K562 (cell line): ENCODE measurements around the gene EIF3K. TPM values are rescaled to one million over a fixed set of nuclear protein-coding genes. Genes with fewer than 3 reads are reported as not detected.

Experiments
- ATF7 ChIP-seq: fragments of 450-650 bp; IDR thresholded peaks from 2 replicates; pipeline ENCODE4 v1.7.1; 2014; ENCODE audit warnings: mild to moderate bottlenecking, moderate library complexity
- BACH1 ChIP-seq: fragments of 200-800 bp; sonication (Bioruptor generic); IDR thresholded peaks from 2 replicates; pipeline ENCODE4 v1.6.1; 2016; ENCODE audit warnings: missing genetic modification characterization, missing compliant biosample characterization
- BMI1 ChIP-seq: fragments of 150-350 bp; IDR thresholded peaks from 2 replicates; pipeline ENCODE4 v1.6.1; 2014; ENCODE audit warnings: low read length
- COPS2 ChIP-seq: fragments of 450-650 bp; conservative IDR thresholded peaks from 2 replicates; pipeline ENCODE4 v1.6.1; 2016; ENCODE audit warnings: mild to moderate bottlenecking, moderate library complexity
- DMBX1 ChIP-seq: fragments of 250-450 bp; sonication (Bioruptor Pico); IDR thresholded peaks from 2 replicates; pipeline ENCODE4 v1.8.0; 2022; ENCODE audit warnings: inconsistent platforms, mild to moderate bottlenecking, moderate library complexity, borderline replicate concordance
- DPF2 ChIP-seq: fragments of 450-650 bp; IDR thresholded peaks from 2 replicates; pipeline ENCODE4 v1.6.1; 2016
- EP300 ChIP-seq: IDR thresholded peaks from 2 replicates; pipeline ENCODE4 v1.6.1; 2012; ENCODE audit warnings: low read length, improper control_type of control experiment
- ERF ChIP-seq: fragments of 450-650 bp; formaldehyde crosslinking; IDR thresholded peaks from 2 replicates; pipeline ENCODE4 v1.4.0; 2020; ENCODE audit warnings: mild to moderate bottlenecking, mixed read lengths
- FOXJ3 ChIP-seq: sonication (generic); formaldehyde crosslinking; IDR thresholded peaks from 2 replicates; pipeline ENCODE4 v1.4.0; 2020; ENCODE audit warnings: mild to moderate bottlenecking, missing genetic modification reagents
- GATAD2B ChIP-seq: fragments of 450-650 bp; IDR thresholded peaks from 2 replicates; pipeline ENCODE4 v1.6.1; 2017; ENCODE audit warnings: mild to moderate bottlenecking, borderline replicate concordance
- HOXB6 ChIP-seq: fragments of 250-450 bp; sonication (Bioruptor Pico); IDR thresholded peaks from 2 replicates; pipeline ENCODE4 v1.5.1; 2022; ENCODE audit warnings: mild to moderate bottlenecking, borderline replicate concordance
- MAFG ChIP-seq: fragments of 450-650 bp; conservative IDR thresholded peaks from 2 replicates; pipeline ENCODE4 v1.6.1; 2016; ENCODE audit warnings: missing genetic modification characterization, missing compliant biosample characterization
- MEF2D ChIP-seq: conservative IDR thresholded peaks from 2 replicates; pipeline ENCODE4 v1.6.1; 2016; ENCODE audit warnings: low read depth, missing genetic modification characterization, missing compliant biosample characterization
- SFPQ ChIP-seq: fragments of 200-400 bp; formaldehyde crosslinking; IDR thresholded peaks from 2 replicates; pipeline ENCODE4 v1.6.1; 2017; ENCODE audit warnings: mild to moderate bottlenecking, low read depth, low read length, moderate library complexity
- TCF3 ChIP-seq: sonication (generic); formaldehyde crosslinking; IDR thresholded peaks from 2 replicates; pipeline ENCODE4 v1.4.0; 2020; ENCODE audit warnings: mild to moderate bottlenecking, missing genetic modification reagents
- TEAD4 ChIP-seq, 2 experiments: sonication (generic) in 1 of 2; formaldehyde crosslinking in 1 of 2; IDR thresholded peaks; 2 replicates each; pipeline versions ENCODE4 v1.6.1 to v1.8.0; 2012 to 2022; ENCODE audit warnings: borderline replicate concordance in 1 of 2, inconsistent platforms in 1 of 2, low read length in 1 of 2, mild to moderate bottlenecking in 1 of 2, missing genetic modification reagents in 1 of 2
- TOE1 ChIP-seq, 2 experiments: fragments of 450-650 bp in 1 of 2; sonication (generic) in 1 of 2; formaldehyde crosslinking in 1 of 2; IDR thresholded peaks; 2 replicates each; pipeline versions ENCODE4 v1.7.1 to v1.8.0; 2016 to 2022; ENCODE audit warnings: borderline replicate concordance in 2 of 2, mild to moderate bottlenecking in 2 of 2, antibody characterized with exemption in 1 of 2, inconsistent platforms in 1 of 2, low read depth in 1 of 2, missing genetic modification reagents in 1 of 2, moderate library complexity in 1 of 2
- ZBTB17 ChIP-seq: fragments of 450-650 bp; formaldehyde crosslinking; IDR thresholded peaks from 2 replicates; pipeline ENCODE4 v1.4.0; 2020; ENCODE audit warnings: mild to moderate bottlenecking
- ZNF444 ChIP-seq: fragments of 250-450 bp; sonication (Bioruptor Pico); IDR thresholded peaks from 2 replicates; pipeline ENCODE4 v1.4.0; 2020; ENCODE audit warnings: mild to moderate bottlenecking, moderate library complexity
- polyA plus RNA-seq, 8 experiments: library from polyadenylated mRNA; depleted of rRNA in 4 of 8; stranded (reverse) in 5 of 8; unstranded in 3 of 8; fragments of >200 nt; fragmentation: Nextera tagmentation in 2 of 8; fragmentation: Illumina TruSeq in 1 of 8; extraction: Ambion mirVana in 2 of 8; extraction: Trizol in 1 of 8; gene quantifications; 2 replicates each; pipeline versions ENCODE4 v1.2.1 to v1.2.3, GENCODE V29; 2011 to 2014; ENCODE audit warnings: inconsistent platforms in 1 of 8, missing spikeins in 1 of 8
- total RNA-seq, 7 experiments: library from RNA; depleted of rRNA in 6 of 7; stranded (reverse); fragments of >200 nt in 6 of 7; fragmentation: Illumina TruSeq in 2 of 7; extraction: Trizol in 2 of 7; gene quantifications; 2 replicates each; pipeline versions ENCODE4 v1.2.1 to v1.2.3, GENCODE V29; 2011 to 2021; ENCODE audit warnings: low replicate concordance in 1 of 7
- TF ChIP-seq, protein P1 (sequence below): sonication (generic); IDR thresholded peaks from 2 replicates; pipeline ENCODE4 v1.6.1; 2016
- TF ChIP-seq, protein P2 (sequence below): fragments of 200-800 bp; sonication (Bioruptor generic); IDR thresholded peaks from 2 replicates; pipeline ENCODE4 v1.6.1; 2017; ENCODE audit warnings: missing genetic modification characterization, missing compliant biosample characterization

Gene EIF3K
- total and polyA plus RNA-seq, 9 of the 15 experiments (the other 6 are each of a cell fraction or from before 2014, with no cell fraction given), result 387 to 1,827 (median 733) TPM

- TF ChIP-seq TEAD4 (IDR thresholded peaks at IDR 0.05; ENCODE audit: low read length) (peak; percentile 61; the same call in 1 of the 2 replicates), TEAD4 (CRISPR knock-in tag; IDR thresholded peaks at IDR 0.05; ENCODE audit: borderline replicate concordance) (no peak), FOXJ3 (CRISPR knock-in tag) (no peak), TOE1 (IDR thresholded peaks at IDR 0.05; ENCODE audit: borderline replicate concordance) (peak; percentile 80; the same call in 1 of the 2 replicates), TOE1 (CRISPR knock-in tag; IDR thresholded peaks at IDR 0.05; ENCODE audit: borderline replicate concordance, low read depth) (no peak), DMBX1 (peak; percentile 84; the same call in 1 of the 2 replicates), HOXB6 (CRISPR knock-in tag) (no peak), EP300 (peak; percentile 53; the same call in 1 of the 2 replicates), ZNF444 (CRISPR knock-in tag) (no peak), BMI1 (no peak), SFPQ (no peak), MAFG (tag) (no peak), ZBTB17 (CRISPR knock-in tag) (0 out of 2 replicates have a peak, but pooled peaks have one; percentile 6), ERF (CRISPR knock-in tag) (no peak), DPF2 (0 out of 2 replicates have a peak, but pooled peaks have one; percentile 21), TCF3 (peak; percentile 21; the same call in 1 of the 2 replicates), GATAD2B (no peak), COPS2 (no peak), BACH1 (tag) (peak; percentile 23; the same call in 1 of the 2 replicates), MEF2D (no peak; the same call in 1 of the 2 replicates), ATF7 (peak; percentile 86)
- TF ChIP-seq, protein P1, sequence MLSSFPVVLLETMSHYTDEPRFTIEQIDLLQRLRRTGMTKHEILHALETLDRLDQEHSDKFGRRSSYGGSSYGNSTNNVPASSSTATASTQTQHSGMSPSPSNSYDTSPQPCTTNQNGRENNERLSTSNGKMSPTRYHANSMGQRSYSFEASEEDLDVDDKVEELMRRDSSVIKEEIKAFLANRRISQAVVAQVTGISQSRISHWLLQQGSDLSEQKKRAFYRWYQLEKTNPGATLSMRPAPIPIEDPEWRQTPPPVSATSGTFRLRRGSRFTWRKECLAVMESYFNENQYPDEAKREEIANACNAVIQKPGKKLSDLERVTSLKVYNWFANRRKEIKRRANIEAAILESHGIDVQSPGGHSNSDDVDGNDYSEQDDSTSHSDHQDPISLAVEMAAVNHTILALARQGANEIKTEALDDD, result peak; percentile 18; the same call in 1 of the 2 replicates
- TF ChIP-seq, protein P2, sequence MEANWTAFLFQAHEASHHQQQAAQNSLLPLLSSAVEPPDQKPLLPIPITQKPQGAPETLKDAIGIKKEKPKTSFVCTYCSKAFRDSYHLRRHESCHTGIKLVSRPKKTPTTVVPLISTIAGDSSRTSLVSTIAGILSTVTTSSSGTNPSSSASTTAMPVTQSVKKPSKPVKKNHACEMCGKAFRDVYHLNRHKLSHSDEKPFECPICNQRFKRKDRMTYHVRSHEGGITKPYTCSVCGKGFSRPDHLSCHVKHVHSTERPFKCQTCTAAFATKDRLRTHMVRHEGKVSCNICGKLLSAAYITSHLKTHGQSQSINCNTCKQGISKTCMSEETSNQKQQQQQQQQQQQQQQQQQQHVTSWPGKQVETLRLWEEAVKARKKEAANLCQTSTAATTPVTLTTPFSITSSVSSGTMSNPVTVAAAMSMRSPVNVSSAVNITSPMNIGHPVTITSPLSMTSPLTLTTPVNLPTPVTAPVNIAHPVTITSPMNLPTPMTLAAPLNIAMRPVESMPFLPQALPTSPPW (CRISPR knock-in tag), result peak; percentile 30
Observed at GRCh38 chr19:38674388-38675171, 55.6 kb downstream of the EIF3K start (continued).
